ENCODE results near the gene NPIPA3. TPM values are rescaled to one million over a fixed set of nuclear protein-coding genes. Genes with fewer than 3 reads are reported as not detected.
"Not testable (repeated sequence)": the region's sequence is repeated elsewhere in the genome, so short reads cannot be mapped to it uniquely, and the experiment has no call there.

The NPIPA3 gene
- total RNA-seq, 1 donor from 2014 or later: 1.6 TPM

DNA sequence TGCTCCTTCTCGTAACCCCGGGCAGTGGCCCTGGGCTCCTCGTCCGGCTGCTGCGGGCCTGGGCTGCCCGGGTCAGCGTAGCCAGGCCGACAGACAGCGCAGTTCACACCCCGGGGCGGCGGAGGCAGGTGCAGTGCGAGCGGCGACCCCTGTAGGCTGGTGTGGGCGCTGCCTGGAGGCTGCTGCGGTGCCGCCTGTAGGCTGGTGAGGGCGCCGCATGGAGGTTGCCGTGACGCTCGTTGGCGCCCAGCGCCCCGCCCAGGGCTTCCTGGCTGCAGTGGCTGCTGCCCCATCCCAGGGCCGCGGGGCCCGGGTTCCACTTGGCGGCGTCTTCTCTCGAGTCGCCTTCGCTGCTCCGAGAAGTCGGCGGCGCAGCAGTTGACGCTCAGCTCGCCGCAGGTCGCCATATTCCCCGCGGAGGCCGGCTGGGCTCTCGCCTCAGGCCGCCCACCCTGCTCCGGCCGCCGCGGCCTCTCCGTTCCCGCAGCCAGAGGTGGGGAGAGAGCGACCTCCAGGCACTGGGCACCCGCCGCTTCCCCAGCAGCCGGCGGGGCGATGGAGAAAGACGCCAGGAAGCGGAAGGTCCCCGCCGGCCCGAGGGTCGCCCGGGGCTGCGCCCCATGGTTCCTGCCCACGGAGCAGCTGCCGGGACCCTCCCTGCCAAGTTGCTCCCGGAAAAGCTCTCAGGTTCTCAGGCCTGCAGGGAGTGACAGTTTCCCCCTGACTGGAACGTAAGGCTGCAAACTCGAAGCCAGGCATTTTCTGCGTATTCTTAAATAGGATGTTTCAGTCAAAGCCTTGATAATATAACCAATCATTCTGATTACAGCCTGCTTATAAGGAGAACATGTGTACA, 39.3 kb downstream of the NPIPA3 start, which contains the start of gene NPIPA2:
Gene NPIPA2 (plus strand): TSS at position 261 of the 856 bp plus-strand sequence. CDS start 5,533 bp downstream, outside the sequence.
- DNase-seq (ENCODE audit: low spot score): not testable (repeated sequence)

DNA sequence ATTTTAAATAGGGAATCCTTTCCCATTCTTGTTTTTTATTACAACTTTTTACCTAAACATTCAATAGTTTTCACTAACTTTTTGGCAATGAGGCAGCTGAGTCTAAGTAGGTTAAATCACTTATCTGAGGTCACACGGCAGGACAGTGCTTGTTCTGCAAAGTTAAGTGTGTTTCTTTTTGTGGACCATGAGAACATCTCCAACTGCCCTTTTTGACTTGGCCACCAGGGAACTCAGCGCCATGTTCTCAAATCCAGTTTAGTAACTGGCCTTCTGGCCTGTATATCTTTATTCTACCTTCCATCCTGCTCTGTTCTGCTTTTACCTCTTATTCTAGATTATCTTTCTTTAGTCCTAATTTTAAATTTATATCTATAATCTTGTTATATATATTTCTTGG, 70.4 kb downstream of the NPIPA3 start:
- DNase-seq (ENCODE audit: low spot score): not testable (repeated sequence)

DNA sequence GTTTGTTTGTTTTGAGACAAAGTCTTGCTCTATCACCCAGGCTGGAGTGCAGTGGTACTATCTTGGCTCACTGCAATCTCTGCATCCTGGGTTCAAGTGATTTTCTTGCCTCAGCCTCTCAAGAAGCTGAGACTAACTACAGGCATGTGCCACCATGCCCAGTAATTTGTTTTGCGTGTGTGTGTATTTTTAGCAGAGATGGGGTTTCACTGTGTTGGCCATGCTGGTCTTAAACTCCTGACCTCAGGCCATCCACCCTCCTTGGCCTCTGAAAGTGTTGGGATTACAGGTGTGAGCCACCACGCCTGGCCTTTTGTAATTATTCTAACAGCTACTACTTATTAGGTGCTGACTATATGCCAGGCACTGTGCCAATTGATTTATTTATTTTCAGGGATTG, 72.4 kb downstream of the NPIPA3 start:
- DNase-seq (ENCODE audit: low spot score): not testable (repeated sequence)

Other genes with a start within 250 kb of the NPIPA3 start
- gene PARN, start 73.2 kb upstream of the NPIPA3 start, total RNA-seq: 53.9 TPM
- 60.3 TPM for gene BFAR, start 70.5 kb upstream of the NPIPA3 start, total RNA-seq
- gene PLA2G10, start 9.1 kb upstream of the NPIPA3 start, total RNA-seq: 1.4 TPM
- gene NPIPA2, start 39.1 kb downstream of the NPIPA3 start, total RNA-seq: 4.2 TPM
- 87.5 TPM for gene NOMO1, start 130.3 kb downstream of the NPIPA3 start, total RNA-seq
- gene NPIPA1, start 234.0 kb downstream of the NPIPA3 start, total RNA-seq: 158 TPM

Measured in ureter (tissue), 1 donor.